HEK293 (cell line): ENCODE results near the gene MCM6.

Experiments
- CTCF ChIP-seq: fragments of 450-650 bp; formaldehyde crosslinking; IDR thresholded peaks from 2 replicates; pipeline ENCODE4 v1.5.1; 2016; ENCODE audit warnings: missing biosample characterization, missing genetic modification characterization
- TCF7L2 ChIP-seq: IDR thresholded peaks from 2 replicates; pipeline ENCODE4 v1.6.1; 2011; ENCODE audit warnings: low read depth, mild to moderate bottlenecking, inconsistent platforms, low read length, moderate library complexity, borderline replicate concordance
- ZNF121 ChIP-seq: fragments of 450-650 bp; formaldehyde crosslinking; IDR thresholded peaks from 2 replicates; pipeline ENCODE4 v1.5.1; 2016; ENCODE audit warnings: missing biosample characterization, missing genetic modification characterization
- ZNF138 ChIP-seq: fragments of 450-650 bp; formaldehyde crosslinking; IDR thresholded peaks from 2 replicates; pipeline ENCODE4 v1.5.1; 2016; ENCODE audit warnings: missing biosample characterization, missing genetic modification characterization, borderline replicate concordance
- ZNF501 ChIP-seq: fragments of 450-650 bp; formaldehyde crosslinking; IDR thresholded peaks from 2 replicates; pipeline ENCODE4 v1.5.1; 2016; ENCODE audit warnings: missing biosample characterization, missing genetic modification characterization
- ZNF518A ChIP-seq: fragments of 450-650 bp; formaldehyde crosslinking; conservative IDR thresholded peaks from 2 replicates; pipeline ENCODE4 v1.5.1; 2016; ENCODE audit warnings: low read depth, missing biosample characterization, missing genetic modification characterization
- ZNF585B ChIP-seq: fragments of 450-650 bp; formaldehyde crosslinking; IDR thresholded peaks from 2 replicates; pipeline ENCODE4 v1.5.1; 2016; ENCODE audit warnings: missing biosample characterization, missing genetic modification characterization

- TF ChIP-seq ZNF138 (no peak), ZNF501 (no peak), ZNF518A (tag by site-specific recombination) (no peak), CTCF (tag by site-specific recombination) (no peak), ZNF585B (tag by site-specific recombination) (no peak), TCF7L2 (no peak), ZNF121 (tag by site-specific recombination) (no peak)
Observed at GRCh38 chr2:135825131-135825530, 51.1 kb downstream of the MCM6 start.
